PC-3 (cell line): Measurements from ENCODE around the gene STRN4. TPM values are rescaled to one million over a fixed set of nuclear protein-coding genes. Genes with fewer than 3 reads are reported as not detected.

ENCODE experiments used
- ATAC-seq: fragments of 200-7000 bp; cut with Tn5 transposase; 2 replicates; pipeline ENCODE4 v1.9.1; 2020; ENCODE audit warnings: mild to moderate bottlenecking, moderate library complexity
- BruUV-seq: library from RNA; stranded (reverse); fragments of 400-500 nt; replicated peaks from 2 replicates; lab custom pipeline; 2021; lab: Mats Ljungman, UMichigan
- CTCF ChIA-PET: fragments of 300-600 bp; sonication (Branson Sonifier 250); formaldehyde crosslinking; loops from one replicate; lab custom pipeline; 2022; ENCODE audit warnings: antibody characterized with exemption; lab: Charles Lee
- POLR2A ChIA-PET: fragments of 300-600 bp; sonication (Branson Sonifier 250); formaldehyde crosslinking; loops from one replicate; lab custom pipeline; 2022; ENCODE audit warnings: antibody characterized with exemption; ENCODE audit not compliant: unreplicated experiment; lab: Charles Lee
- DNase-seq: peaks from one replicate; pipeline ENCODE4 v3.0.0-alpha.2; 2015
- H2AFZ ChIP-seq: fragments of 300-600 bp; sonication (generic); 2 replicates; pipeline ENCODE4 v1.6.0; 2016; ENCODE audit warnings: antibody characterized with exemption, low read length
- H3F3A ChIP-seq: fragments of 300-600 bp; sonication (generic); one replicate; pipeline ENCODE4 v1.6.0; 2017; ENCODE audit warnings: antibody characterized with exemption, low read length, control low read depth, mild to moderate bottlenecking; ENCODE audit not compliant: unreplicated experiment
- H3K27ac ChIP-seq: fragments of 300-600 bp; sonication (generic); 2 replicates; pipeline ENCODE4 v1.5.1; 2016; ENCODE audit warnings: mild to moderate bottlenecking, low read length
- H3K27me3 ChIP-seq: fragments of 300-600 bp; sonication (generic); 2 replicates; pipeline ENCODE4 v1.6.1; 2016; ENCODE audit warnings: low read length, mixed read lengths
- H3K36me3 ChIP-seq: fragments of 300-600 bp; sonication (generic); 2 replicates; pipeline ENCODE4 v1.6.1; 2016; ENCODE audit warnings: low read depth, mixed run types, low read length, mixed read lengths
- H3K4me1 ChIP-seq: fragments of 300-600 bp; sonication (generic); 2 replicates; pipeline ENCODE4 v1.5.1; 2016; ENCODE audit warnings: low read length; ENCODE audit not compliant: insufficient read depth
- H3K4me2 ChIP-seq: fragments of 300-600 bp; sonication (generic); 2 replicates; pipeline ENCODE4 v1.6.0; 2016; ENCODE audit warnings: low read length
- H3K4me3 ChIP-seq: fragments of 300-600 bp; sonication (generic); 2 replicates; pipeline ENCODE4 v1.5.1; 2016; ENCODE audit warnings: mild to moderate bottlenecking, low read length, mixed read lengths
- H3K79me2 ChIP-seq: fragments of 300-600 bp; sonication (generic); 2 replicates; pipeline ENCODE4 v1.6.1; 2017; ENCODE audit warnings: low read length, mixed read lengths
- H3K9ac ChIP-seq: fragments of 300-600 bp; sonication (generic); 2 replicates; pipeline ENCODE4 v1.6.0; 2016; ENCODE audit warnings: mild to moderate bottlenecking, low read length
- H3K9me2 ChIP-seq: fragments of 300-600 bp; sonication (generic); replicated peaks from 2 replicates; pipeline ENCODE4 v1.6.1; 2016; ENCODE audit warnings: mixed run types, low read length, mixed read lengths
- H3K9me3 ChIP-seq: fragments of 300-600 bp; sonication (generic); 2 replicates; pipeline ENCODE4 v1.6.1; 2016; ENCODE audit warnings: low read length, mixed read lengths
- H4K20me1 ChIP-seq: fragments of 300-600 bp; sonication (generic); 2 replicates; pipeline ENCODE4 v1.6.1; 2016; ENCODE audit warnings: low read length, mixed read lengths
- EZH2 ChIP-seq: fragments of 300-600 bp; sonication (generic); IDR thresholded peaks from one replicate; pipeline ENCODE4 v1.6.1; 2017; ENCODE audit warnings: antibody characterized with exemption, mild to moderate bottlenecking, low read length; ENCODE audit not compliant: unreplicated experiment
- EZH2phosphoT487 ChIP-seq: fragments of 300-600 bp; sonication (generic); IDR thresholded peaks from 2 replicates; pipeline ENCODE4 v1.6.1; 2018; ENCODE audit warnings: mild to moderate bottlenecking, antibody characterized with exemption, low read length, borderline replicate concordance
- intact Hi-C: fragments of 100-400 bp; cut with micrococcal nuclease; formaldehyde crosslinking; loops from 2 replicates; pipeline ENCODE4 v1.9.0; 2023
- total RNA-seq: library from RNA; depleted of rRNA; stranded (reverse); fragments of >200 nt; gene quantifications from 2 replicates; pipeline ENCODE4 v1.2.3, GENCODE V29; 2014
- TF ChIP-seq, protein P1 (sequence below): fragments of 300-600 bp; sonication (generic); conservative IDR thresholded peaks from 2 replicates; pipeline ENCODE4 v1.5.1; 2017; ENCODE audit warnings: antibody characterized with exemption, low read depth, mild to moderate bottlenecking, low read length

STRN4 gene
- total RNA-seq, 1 experiment from 2014 or later = 62.7 TPM

DNA sequence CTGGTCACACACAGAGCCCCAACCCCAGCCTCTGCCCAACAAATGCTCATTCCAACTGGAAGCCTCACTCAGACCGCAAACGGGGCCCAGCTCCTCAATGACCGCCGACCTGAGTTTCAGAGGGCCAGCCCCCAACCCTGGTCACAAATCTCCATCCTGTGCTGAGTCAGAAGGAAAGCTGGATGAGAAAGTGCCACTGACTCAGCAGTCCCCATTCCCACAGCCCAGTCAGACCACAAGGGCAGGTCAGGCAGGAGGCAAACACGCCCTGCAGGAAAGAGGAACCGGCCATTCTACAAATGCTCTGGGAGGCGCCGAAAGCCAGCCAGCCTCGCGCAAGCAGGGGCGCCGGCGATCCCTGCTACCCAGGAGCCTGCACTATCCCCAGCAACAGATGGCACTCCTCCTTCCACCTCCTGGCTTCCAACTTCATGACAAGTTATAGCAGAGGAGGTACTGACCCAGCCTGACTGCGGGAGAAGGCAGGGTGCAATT, 15.2 kb downstream of the STRN4 start:
- intact Hi-C loops = loop anchor here (2.0 kb wide), 1 partner anchor 14 kb away; the partner anchor contains the start of gene PRKD2

DNA sequence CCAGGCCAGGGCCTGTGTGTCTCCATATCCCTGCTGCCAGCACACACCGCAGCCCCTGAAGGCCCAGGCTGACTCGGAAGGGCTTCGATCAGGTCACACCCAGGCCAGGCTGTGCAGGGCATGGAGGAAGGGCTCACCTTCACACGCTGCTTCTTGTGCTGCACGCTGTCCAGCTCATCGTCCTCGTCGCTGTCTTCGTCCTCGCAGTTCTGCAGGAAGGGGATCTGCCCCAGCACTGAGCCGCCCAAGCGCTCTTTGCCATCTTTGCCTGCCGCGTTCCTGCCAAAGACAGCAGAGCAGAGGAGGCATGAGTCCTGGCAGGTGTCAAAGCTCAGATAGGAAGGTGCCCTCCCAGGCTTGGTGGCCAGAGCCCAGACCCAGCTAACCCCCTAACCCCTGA, 15.7 kb downstream of the STRN4 start:
- ATAC-seq = no peak
- no TSS peak for BruUV-seq
- ChIA-PET POLR2A (no interaction called here), CTCF (interaction anchor here (1.0 kb wide), 1 partner anchor 9 kb away, joined by 3 read pairs; no protein-coding TSS in a partner anchor)
- Histone ChIP-seq H3K4me3 (peak overlapping the region; percentile 13; the same call in 1 of the 2 replicates), H4K20me1 (peaks cover 11% of the 10 kb centered on the region; the same call in 1 of the 2 replicates), H3K4me1 (peaks cover 43% of the 10 kb centered on the region), H3K36me3 (peaks cover 30% of the 10 kb centered on the region), H3F3A (no peaks in the 10 kb centered on the region), H3K27me3 (no peaks in the 10 kb centered on the region), H3K9me3 (no peaks in the 10 kb centered on the region), H2AFZ (no peak overlapping the region), H3K9ac (peak overlapping the region; percentile 47), H3K79me2 (peaks cover 54% of the 10 kb centered on the region), H3K27ac (peak overlapping the region; percentile 91), H3K9me2 (no peaks in the 10 kb centered on the region), H3K4me2 (peak overlapping the region; percentile 72)
- TF ChIP-seq EZH2phosphoT487 (no peak), EZH2 (no peak)
- TF ChIP-seq, protein P1, sequence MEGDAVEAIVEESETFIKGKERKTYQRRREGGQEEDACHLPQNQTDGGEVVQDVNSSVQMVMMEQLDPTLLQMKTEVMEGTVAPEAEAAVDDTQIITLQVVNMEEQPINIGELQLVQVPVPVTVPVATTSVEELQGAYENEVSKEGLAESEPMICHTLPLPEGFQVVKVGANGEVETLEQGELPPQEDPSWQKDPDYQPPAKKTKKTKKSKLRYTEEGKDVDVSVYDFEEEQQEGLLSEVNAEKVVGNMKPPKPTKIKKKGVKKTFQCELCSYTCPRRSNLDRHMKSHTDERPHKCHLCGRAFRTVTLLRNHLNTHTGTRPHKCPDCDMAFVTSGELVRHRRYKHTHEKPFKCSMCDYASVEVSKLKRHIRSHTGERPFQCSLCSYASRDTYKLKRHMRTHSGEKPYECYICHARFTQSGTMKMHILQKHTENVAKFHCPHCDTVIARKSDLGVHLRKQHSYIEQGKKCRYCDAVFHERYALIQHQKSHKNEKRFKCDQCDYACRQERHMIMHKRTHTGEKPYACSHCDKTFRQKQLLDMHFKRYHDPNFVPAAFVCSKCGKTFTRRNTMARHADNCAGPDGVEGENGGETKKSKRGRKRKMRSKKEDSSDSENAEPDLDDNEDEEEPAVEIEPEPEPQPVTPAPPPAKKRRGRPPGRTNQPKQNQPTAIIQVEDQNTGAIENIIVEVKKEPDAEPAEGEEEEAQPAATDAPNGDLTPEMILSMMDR = no peak
- intact Hi-C loops = loop anchor here (2.0 kb wide), 1 partner anchor 14 kb away; the partner anchor contains the start of gene PRKD2
- no peak for DNase-seq

More for the DNA sequence above, 15.2 kb downstream of the STRN4 start:
- no peaks in the 10 kb centered on the region for H3K9me3 ChIP-seq
- H3K9me2 ChIP-seq = no peaks in the 10 kb centered on the region
- H3F3A ChIP-seq = no peaks in the 10 kb centered on the region
- peak overlapping the region; percentile 54 for H3K9ac ChIP-seq
- peaks cover 28% of the 10 kb centered on the region for H3K36me3 ChIP-seq
- peak overlapping the region; percentile 91 for H3K27ac ChIP-seq
- POLR2A ChIA-PET = no interaction called here
- BruUV-seq = no TSS peak
- DNase-seq = peak; percentile 89
- peaks cover 54% of the 10 kb centered on the region for H3K79me2 ChIP-seq
- peaks cover 43% of the 10 kb centered on the region for H3K4me1 ChIP-seq
- CTCF ChIA-PET = interaction anchor here (1.0 kb wide), 1 partner anchor 10 kb away, joined by 3 read pairs; no protein-coding TSS in a partner anchor
- no peaks in the 10 kb centered on the region for H3K27me3 ChIP-seq
- H3K4me3 ChIP-seq = peak overlapping the region; percentile 30; the same call in 1 of the 2 replicates
- ATAC-seq = peak; percentile 85
- peak overlapping the region; percentile 72 for H3K4me2 ChIP-seq
- H4K20me1 ChIP-seq = peaks cover 11% of the 10 kb centered on the region; the same call in 1 of the 2 replicates
- no peak overlapping the region for H2AFZ ChIP-seq
- TF ChIP-seq EZH2 = no peak
- TF ChIP-seq, protein P1 = no peak
- TF ChIP-seq EZH2phosphoT487 = no peak

DNA sequence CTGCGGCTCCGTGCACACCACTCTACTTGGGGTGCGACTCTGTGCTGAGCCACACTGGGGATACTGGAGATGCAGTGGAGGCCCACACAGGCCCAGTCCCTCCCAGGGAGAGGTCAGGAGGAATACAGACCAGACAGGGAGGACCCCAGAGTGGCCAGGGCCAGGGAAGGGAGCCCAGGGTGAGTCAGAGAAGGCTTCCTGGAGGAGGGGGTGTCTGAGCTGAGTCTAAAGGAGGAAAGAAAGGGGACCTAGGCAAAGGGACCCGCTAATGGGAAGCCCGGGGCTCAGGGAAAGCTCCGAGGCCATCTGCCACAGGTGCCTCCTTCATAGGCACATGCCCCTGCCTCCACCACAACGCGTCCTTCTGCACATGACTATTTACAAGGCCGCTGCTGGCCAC, 16.1 kb downstream of the STRN4 start:
- peaks cover 31% of the 10 kb centered on the region for H3K36me3 ChIP-seq
- H4K20me1 ChIP-seq = peaks cover 11% of the 10 kb centered on the region; the same call in 1 of the 2 replicates
- no peaks in the 10 kb centered on the region for H3K27me3 ChIP-seq
- CTCF ChIA-PET = no interaction called here
- no TSS peak for BruUV-seq
- no peak overlapping the region for H3K4me3 ChIP-seq
- H2AFZ ChIP-seq = no peak overlapping the region
- intact Hi-C loops = loop anchor here (2.0 kb wide), 1 partner anchor 13 kb away; the partner anchor contains the start of gene PRKD2
- H3K27ac ChIP-seq = peak overlapping the region; percentile 91
- no peaks in the 10 kb centered on the region for H3K9me2 ChIP-seq
- H3K4me1 ChIP-seq = peaks cover 43% of the 10 kb centered on the region
- peak overlapping the region; percentile 72; the same call in 1 of the 2 replicates for H3K4me2 ChIP-seq
- TF ChIP-seq EZH2phosphoT487 (no peak), EZH2 (no peak)
- TF ChIP-seq, protein P1 = no peak
- H3K9me3 ChIP-seq = no peaks in the 10 kb centered on the region
- POLR2A ChIA-PET = no interaction called here
- DNase-seq = no peak
- peak overlapping the region; percentile 47; the same call in 1 of the 2 replicates for H3K9ac ChIP-seq
- no peaks in the 10 kb centered on the region for H3F3A ChIP-seq
- H3K79me2 ChIP-seq = peaks cover 54% of the 10 kb centered on the region
- ATAC-seq = no peak
